HepG2 (cell line): Measurements from ENCODE around the gene LIPT2. TPM values are rescaled to one million over a fixed set of nuclear protein-coding genes. Genes with fewer than 3 reads are reported as not detected.

Source experiments
- ATAC-seq: fragments of 200-7000 bp; cut with Tn5 transposase; 3 replicates; pipeline ENCODE4 v1.9.1; 2020; ENCODE audit warnings: mild to moderate bottlenecking, moderate library complexity
- BruUV-seq: library from RNA; stranded (reverse); fragments of 400-500 nt; replicated peaks from 2 replicates; lab custom pipeline; 2021; lab: Mats Ljungman, UMichigan
- CTCF ChIA-PET: fragments of 300-600 bp; formaldehyde crosslinking; extraction: SDS; loops from one replicate; lab custom pipeline; 2021; ENCODE audit warnings: low total read pairs, inconsistent platforms, low intra/inter-chr PET ratio; lab: Yijun Ruan, JAX
- POLR2A ChIA-PET: fragments of 350-600 bp; sonication (Branson Sonifier 250); formaldehyde crosslinking; loops from one replicate; lab custom pipeline; 2020; ENCODE audit warnings: antibody characterized with exemption, inconsistent platforms; lab: Yijun Ruan, JAX
- DNase-seq: peaks from one replicate; pipeline ENCODE4 v3.0.0-alpha.2; 2015; ENCODE audit warnings: low spot score
- FAIRE-seq: peaks from 3 replicates; lab custom pipeline; 2011; peaks lifted over from hg19 to GRCh38; lab: Jason Lieb, UNC
- H2AFZ ChIP-seq: one replicate; pipeline ENCODE4 v1.6.1; 2011; ENCODE audit warnings: low read length, inconsistent platforms
- H3K27ac ChIP-seq: fragments of 300-600 bp; 3 replicates; pipeline ENCODE4 v1.8.0; 2011; ENCODE audit warnings: mixed run types, mild to moderate bottlenecking, mixed read lengths, low read length, inconsistent platforms; ENCODE audit not compliant: insufficient read depth; ENCODE audit errors: extremely low read length
- H3K27me3 ChIP-seq, 2 experiments: fragments of 200-600 bp in 1 of 2; 2 replicates in 1 of 2; 3 replicates in 1 of 2; pipeline versions ENCODE4 v1.6.0 to v1.8.0; 2011; ENCODE audit warnings: low read length in 2 of 2, mild to moderate bottlenecking in 2 of 2, moderate library complexity in 2 of 2, inconsistent platforms in 1 of 2; ENCODE audit not compliant: insufficient read depth in 2 of 2, control insufficient read depth in 1 of 2
- H3K36me3 ChIP-seq, 2 experiments: fragments of 200-600 bp in 1 of 2; replicated peaks in 1 of 2; 2 replicates in 1 of 2; 3 replicates in 1 of 2; pipeline versions ENCODE4 v1.5.1 to v1.8.0; 2011; ENCODE audit warnings: low read length in 2 of 2, inconsistent platforms in 1 of 2; ENCODE audit not compliant: insufficient read depth in 2 of 2, control insufficient read depth in 1 of 2
- H3K4me1 ChIP-seq: 2 replicates; pipeline ENCODE4 v1.5.1; 2012; ENCODE audit warnings: low read length, inconsistent platforms; ENCODE audit not compliant: insufficient read depth
- H3K4me2 ChIP-seq: 2 replicates; pipeline ENCODE4 v1.6.0; 2011; ENCODE audit warnings: low read depth, low read length, inconsistent platforms
- H3K4me3 ChIP-seq, 3 experiments: fragments of 200-600 bp in 1 of 3; sonication (generic), shearing (Covaris generic) in 1 of 3; replicated peaks in 1 of 3; 2 replicates each; pipeline ENCODE4 v1.5.1; 2011 to 2016; ENCODE audit warnings: low read length in 3 of 3, inconsistent platforms in 2 of 3, low read depth in 2 of 3, mild to moderate bottlenecking in 2 of 3, control low read depth in 1 of 3, mixed read lengths in 1 of 3; ENCODE audit not compliant: insufficient read depth in 1 of 3
- H3K79me2 ChIP-seq: one replicate; pipeline ENCODE4 v1.6.1; 2011; ENCODE audit warnings: low read length, inconsistent platforms; ENCODE audit not compliant: insufficient read depth
- H3K9ac ChIP-seq: 2 replicates; pipeline ENCODE4 v1.6.0; 2011; ENCODE audit warnings: mild to moderate bottlenecking, low read depth, low read length, inconsistent platforms; ENCODE audit not compliant: insufficient read depth
- H3K9me3 ChIP-seq: 2 replicates; pipeline ENCODE4 v1.5.1; 2012; ENCODE audit warnings: mild to moderate bottlenecking, low read length
- H4K20me1 ChIP-seq: 2 replicates; pipeline ENCODE4 v1.6.0; 2011; ENCODE audit warnings: inconsistent platforms, mild to moderate bottlenecking, low read length, moderate library complexity; ENCODE audit not compliant: insufficient read depth
- NCOA1 ChIP-seq: sonication (generic); formaldehyde crosslinking; IDR thresholded peaks from 2 replicates; pipeline ENCODE4 v1.9.0; 2021; ENCODE audit warnings: missing genetic modification reagents
- POLR2A ChIP-seq, 2 experiments: IDR thresholded peaks; 2 replicates each; pipeline ENCODE4 v1.6.1; 2011; ENCODE audit warnings: low read depth in 2 of 2, low read length in 2 of 2, mild to moderate bottlenecking in 1 of 2, moderate library complexity in 1 of 2; ENCODE audit not compliant: insufficient read depth in 1 of 2
- RBM22 ChIP-seq: fragments of 200-400 bp; formaldehyde crosslinking; optimal IDR thresholded peaks from 2 replicates; pipeline ENCODE3; 2017; ENCODE audit warnings: mild to moderate bottlenecking, low read length, moderate library complexity
- REST ChIP-seq, 2 experiments: IDR thresholded peaks; 2 replicates each; pipeline ENCODE4 v1.6.1; 2011 to 2012; ENCODE audit warnings: low read length in 2 of 2, borderline replicate concordance in 1 of 2, low read depth in 1 of 2, mild to moderate bottlenecking in 1 of 2, moderate library complexity in 1 of 2
- SALL1 ChIP-seq: sonication (generic); formaldehyde crosslinking; IDR thresholded peaks from 2 replicates; pipeline ENCODE4 v1.8.0; 2022; ENCODE audit warnings: mild to moderate bottlenecking, missing genetic modification reagents
- ZNF256 ChIP-seq: sonication (generic); formaldehyde crosslinking; conservative IDR thresholded peaks from 2 replicates; pipeline ENCODE4 v1.4.0; 2020; ENCODE audit warnings: missing genetic modification reagents
- ZNF549 ChIP-seq: sonication (generic); formaldehyde crosslinking; IDR thresholded peaks from 2 replicates; pipeline ENCODE4 v1.5.0; 2020; ENCODE audit warnings: missing genetic modification reagents
- ZSCAN21 ChIP-seq: sonication (generic); formaldehyde crosslinking; IDR thresholded peaks from 2 replicates; pipeline ENCODE4 v1.8.0; 2022; ENCODE audit warnings: mild to moderate bottlenecking, missing genetic modification reagents, moderate library complexity, borderline replicate concordance
- WGBS: methylation state at CpG from one replicate; pipeline ENCODE4 v1.1.6; 2017; ENCODE audit warnings: low lambda C conversion rate; 5-methylcytosine and 5-hydroxymethylcytosine counted together
- in situ Hi-C: cut with HindIII; loops from 2 replicates; pipeline ENCODE4 v1.10.0; 2017; ENCODE audit warnings: low pct_unique_long_range_greater_than_20kb; ENCODE audit not compliant: extremely low pct_ligation_motif_present
- intact Hi-C: fragments of 100-400 bp; cut with micrococcal nuclease; formaldehyde crosslinking; loops from one replicate; pipeline ENCODE4 v1.10.0; 2022; ENCODE audit not compliant: unreplicated experiment
- polyA plus RNA-seq, 8 experiments: library from polyadenylated mRNA; depleted of rRNA in 3 of 8; stranded (reverse) in 7 of 8; unstranded in 1 of 8; fragments of >200 nt; fragmentation: Illumina TruSeq in 4 of 8; extraction: Trizol in 4 of 8; gene quantifications; 2 replicates each; pipeline versions ENCODE4 v1.2.1 to v1.2.3, GENCODE V29; 2011 to 2016; ENCODE audit warnings: low read depth in 4 of 8, missing spikeins in 1 of 8, mixed read lengths in 1 of 8; ENCODE audit not compliant: insufficient read depth in 1 of 8
- total RNA-seq, 5 experiments: library from RNA; depleted of rRNA; stranded (reverse); fragments of >200 nt; fragmentation: Illumina TruSeq; extraction: Trizol; gene quantifications; 2 replicates each; pipeline ENCODE4 v1.2.3, GENCODE V29; 2016; ENCODE audit warnings: low read depth in 1 of 5
- TF ChIP-seq, protein P1 (sequence below): sonication (generic); formaldehyde crosslinking; IDR thresholded peaks from 2 replicates; pipeline ENCODE4 v1.4.0; 2020; ENCODE audit warnings: missing genetic modification reagents
- TF ChIP-seq, protein P2 (sequence below): sonication (generic); formaldehyde crosslinking; IDR thresholded peaks from 2 replicates; pipeline ENCODE4 v1.5.1; 2020; ENCODE audit warnings: missing genetic modification reagents, mild to moderate bottlenecking, borderline replicate concordance

The LIPT2 gene
- total and polyA plus RNA-seq, 2 of the 13 experiments (the other 11 are each of a cell fraction or from before 2014, with no cell fraction given) = 3.0 to 5.6 TPM

DNA sequence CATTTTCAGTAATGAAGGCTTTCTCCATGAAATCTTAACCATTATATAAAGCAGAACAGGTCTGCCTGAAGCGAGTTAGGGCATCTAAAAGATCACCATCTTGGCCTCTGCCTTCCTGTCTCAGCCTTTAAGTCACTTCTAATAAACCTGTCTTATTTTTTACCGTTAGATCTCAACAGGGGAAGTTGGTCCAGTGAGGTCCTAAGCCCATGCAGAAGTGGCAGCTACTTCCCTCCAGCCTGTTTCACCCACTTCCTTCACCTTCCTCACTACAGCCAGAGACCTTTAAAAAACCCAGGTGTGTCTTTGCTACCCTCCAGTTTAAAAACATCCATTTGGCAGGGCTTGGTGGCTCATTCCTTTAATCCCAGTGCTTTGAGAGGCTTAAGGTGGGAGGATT lies 14.1 kb upstream of the LIPT2 start:
- FAIRE-seq (no peak), DNase-seq (no peak), ATAC-seq (no peak)
- TF ChIP-seq ZNF256 (CRISPR knock-in tag) (no peak), ZNF549 (CRISPR knock-in tag) (no peak), NCOA1 (CRISPR knock-in tag) (no peak), ZSCAN21 (no peak), RBM22 (no peak), SALL1 (CRISPR knock-in tag) (no peak), POLR2A (IDR thresholded peaks at IDR 0.05; ENCODE audit: insufficient read depth in 1 of 2, low read depth in 2 of 2, low read length in 2 of 2) (no peak), REST (IDR thresholded peaks at IDR 0.05; ENCODE audit: borderline replicate concordance in 1 of 2, low read depth in 1 of 2, low read length in 2 of 2) (no peak)
- TF ChIP-seq, protein P1, sequence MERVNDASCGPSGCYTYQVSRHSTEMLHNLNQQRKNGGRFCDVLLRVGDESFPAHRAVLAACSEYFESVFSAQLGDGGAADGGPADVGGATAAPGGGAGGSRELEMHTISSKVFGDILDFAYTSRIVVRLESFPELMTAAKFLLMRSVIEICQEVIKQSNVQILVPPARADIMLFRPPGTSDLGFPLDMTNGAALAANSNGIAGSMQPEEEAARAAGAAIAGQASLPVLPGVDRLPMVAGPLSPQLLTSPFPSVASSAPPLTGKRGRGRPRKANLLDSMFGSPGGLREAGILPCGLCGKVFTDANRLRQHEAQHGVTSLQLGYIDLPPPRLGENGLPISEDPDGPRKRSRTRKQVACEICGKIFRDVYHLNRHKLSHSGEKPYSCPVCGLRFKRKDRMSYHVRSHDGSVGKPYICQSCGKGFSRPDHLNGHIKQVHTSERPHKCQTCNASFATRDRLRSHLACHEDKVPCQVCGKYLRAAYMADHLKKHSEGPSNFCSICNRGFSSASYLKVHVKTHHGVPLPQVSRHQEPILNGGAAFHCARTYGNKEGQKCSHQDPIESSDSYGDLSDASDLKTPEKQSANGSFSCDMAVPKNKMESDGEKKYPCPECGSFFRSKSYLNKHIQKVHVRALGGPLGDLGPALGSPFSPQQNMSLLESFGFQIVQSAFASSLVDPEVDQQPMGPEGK (CRISPR knock-in tag) = no peak
- TF ChIP-seq, protein P2, sequence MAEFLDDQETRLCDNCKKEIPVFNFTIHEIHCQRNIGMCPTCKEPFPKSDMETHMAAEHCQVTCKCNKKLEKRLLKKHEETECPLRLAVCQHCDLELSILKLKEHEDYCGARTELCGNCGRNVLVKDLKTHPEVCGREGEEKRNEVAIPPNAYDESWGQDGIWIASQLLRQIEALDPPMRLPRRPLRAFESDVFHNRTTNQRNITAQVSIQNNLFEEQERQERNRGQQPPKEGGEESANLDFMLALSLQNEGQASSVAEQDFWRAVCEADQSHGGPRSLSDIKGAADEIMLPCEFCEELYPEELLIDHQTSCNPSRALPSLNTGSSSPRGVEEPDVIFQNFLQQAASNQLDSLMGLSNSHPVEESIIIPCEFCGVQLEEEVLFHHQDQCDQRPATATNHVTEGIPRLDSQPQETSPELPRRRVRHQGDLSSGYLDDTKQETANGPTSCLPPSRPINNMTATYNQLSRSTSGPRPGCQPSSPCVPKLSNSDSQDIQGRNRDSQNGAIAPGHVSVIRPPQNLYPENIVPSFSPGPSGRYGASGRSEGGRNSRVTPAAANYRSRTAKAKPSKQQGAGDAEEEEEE (CRISPR knock-in tag) = no peak
- no peaks in the 10 kb centered on the region; a peak in 1 of 5 replicates for H3K27me3 ChIP-seq
- no TSS peak for BruUV-seq
- no peak overlapping the region for H3K27ac ChIP-seq
- ChIA-PET CTCF (no interaction called here), POLR2A (interaction anchor here (1.1 to 1.3 kb wide), 2 partner anchors 14 kb away, joined by 3 to 4 read pairs; partner anchors contain the start of gene LIPT2)
- in situ Hi-C loops (no loop called here), intact Hi-C loops (no loop called here)
- H3K4me1 ChIP-seq = peaks cover 29% of the 10 kb centered on the region
- no peak overlapping the region for H3K4me2 ChIP-seq
- no peak overlapping the region for H2AFZ ChIP-seq
- H3K9me3 ChIP-seq = peaks cover 3% of the 10 kb centered on the region
- no peaks in the 10 kb centered on the region for H4K20me1 ChIP-seq
- no peaks in the 10 kb centered on the region for H3K36me3 ChIP-seq
- 21% methylated on average over 2 of the region's 2 CpGs for WGBS
- no peaks in the 10 kb centered on the region for H3K79me2 ChIP-seq
- no peak overlapping the region for H3K9ac ChIP-seq
- H3K4me3 ChIP-seq = no peak overlapping the region
